CD4-positive, alpha-beta T cell treated with Interleukin-17A for 4 hours (primary cell): ENCODE data around the gene WDR6.

Source experiments
- DNase-seq: peaks from one replicate; pipeline ENCODE4 v3.0.0-alpha.2; 2020; ENCODE audit warnings: mixed read lengths

The WDR6 gene, protein sequence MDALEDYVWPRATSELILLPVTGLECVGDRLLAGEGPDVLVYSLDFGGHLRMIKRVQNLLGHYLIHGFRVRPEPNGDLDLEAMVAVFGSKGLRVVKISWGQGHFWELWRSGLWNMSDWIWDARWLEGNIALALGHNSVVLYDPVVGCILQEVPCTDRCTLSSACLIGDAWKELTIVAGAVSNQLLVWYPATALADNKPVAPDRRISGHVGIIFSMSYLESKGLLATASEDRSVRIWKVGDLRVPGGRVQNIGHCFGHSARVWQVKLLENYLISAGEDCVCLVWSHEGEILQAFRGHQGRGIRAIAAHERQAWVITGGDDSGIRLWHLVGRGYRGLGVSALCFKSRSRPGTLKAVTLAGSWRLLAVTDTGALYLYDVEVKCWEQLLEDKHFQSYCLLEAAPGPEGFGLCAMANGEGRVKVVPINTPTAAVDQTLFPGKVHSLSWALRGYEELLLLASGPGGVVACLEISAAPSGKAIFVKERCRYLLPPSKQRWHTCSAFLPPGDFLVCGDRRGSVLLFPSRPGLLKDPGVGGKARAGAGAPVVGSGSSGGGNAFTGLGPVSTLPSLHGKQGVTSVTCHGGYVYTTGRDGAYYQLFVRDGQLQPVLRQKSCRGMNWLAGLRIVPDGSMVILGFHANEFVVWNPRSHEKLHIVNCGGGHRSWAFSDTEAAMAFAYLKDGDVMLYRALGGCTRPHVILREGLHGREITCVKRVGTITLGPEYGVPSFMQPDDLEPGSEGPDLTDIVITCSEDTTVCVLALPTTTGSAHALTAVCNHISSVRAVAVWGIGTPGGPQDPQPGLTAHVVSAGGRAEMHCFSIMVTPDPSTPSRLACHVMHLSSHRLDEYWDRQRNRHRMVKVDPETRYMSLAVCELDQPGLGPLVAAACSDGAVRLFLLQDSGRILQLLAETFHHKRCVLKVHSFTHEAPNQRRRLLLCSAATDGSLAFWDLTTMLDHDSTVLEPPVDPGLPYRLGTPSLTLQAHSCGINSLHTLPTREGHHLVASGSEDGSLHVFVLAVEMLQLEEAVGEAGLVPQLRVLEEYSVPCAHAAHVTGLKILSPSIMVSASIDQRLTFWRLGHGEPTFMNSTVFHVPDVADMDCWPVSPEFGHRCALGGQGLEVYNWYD

DNA sequence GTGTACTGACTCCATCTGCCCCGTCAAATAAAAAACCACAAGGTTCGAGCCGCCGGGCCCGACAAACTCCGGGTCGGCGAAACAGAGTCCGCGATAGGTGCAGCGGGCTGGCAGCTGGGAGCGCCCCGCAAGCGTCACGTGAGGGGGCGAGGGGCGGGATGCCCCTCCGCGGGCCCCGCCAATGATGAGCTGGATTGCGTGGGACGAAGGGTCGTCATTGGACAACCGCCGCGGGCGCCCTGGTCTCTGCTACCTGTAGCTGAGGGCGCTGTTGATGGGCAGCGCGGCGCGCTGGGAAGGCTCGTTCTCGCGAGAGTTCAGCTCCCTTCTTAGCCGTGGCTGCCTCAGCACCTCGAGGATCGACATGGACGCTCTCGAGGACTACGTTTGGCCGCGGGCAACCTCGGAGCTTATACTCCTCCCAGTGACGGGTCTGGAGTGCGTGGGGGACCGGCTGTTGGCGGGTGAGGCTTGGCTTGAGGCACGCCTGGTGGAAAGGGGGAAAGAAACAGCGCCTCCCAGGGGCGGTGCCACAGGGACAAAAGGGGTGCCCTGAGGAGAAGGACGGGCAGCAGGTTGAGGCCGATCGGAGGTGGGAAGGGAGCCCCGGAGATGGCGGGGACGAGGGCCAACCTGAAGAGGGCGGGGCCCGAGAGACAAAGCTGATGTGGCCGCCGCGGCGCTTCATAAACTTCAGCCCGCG lies at the start of gene WDR6:
Gene WDR6, plus strand, starts transcription at position 324 of the 703 bp plus-strand sequence. Its CDS starts 41 bp downstream, at position 365.
- DNase-seq = peak; percentile 98

DNA sequence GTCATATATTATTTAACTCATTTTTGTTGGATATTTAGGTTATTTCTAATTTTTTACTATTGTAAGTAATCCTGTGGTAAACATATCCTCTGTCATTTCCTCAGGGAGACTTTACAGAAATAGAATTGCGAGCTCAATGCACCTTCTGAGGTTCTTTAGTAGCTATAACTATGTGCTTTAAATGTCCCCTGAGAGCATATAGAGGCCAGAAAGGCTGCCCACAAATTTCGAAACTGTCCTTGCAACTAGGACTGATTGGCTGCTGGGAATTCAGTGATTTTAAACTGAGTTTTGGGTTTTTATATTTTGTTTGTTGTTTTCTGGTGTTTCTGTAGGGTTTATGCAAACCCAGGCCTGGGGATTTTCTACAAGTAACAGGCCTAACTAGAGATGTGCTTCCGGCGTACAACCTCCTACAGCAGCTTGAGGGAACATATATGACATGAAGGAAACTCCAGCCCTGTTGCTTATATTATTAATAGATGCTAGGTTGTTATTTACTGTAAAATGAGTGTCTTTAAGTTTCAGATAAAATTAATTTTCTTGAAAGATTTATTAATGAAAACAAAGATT lies 46.3 kb upstream of the WDR6 start:
- no peak for DNase-seq

DNA sequence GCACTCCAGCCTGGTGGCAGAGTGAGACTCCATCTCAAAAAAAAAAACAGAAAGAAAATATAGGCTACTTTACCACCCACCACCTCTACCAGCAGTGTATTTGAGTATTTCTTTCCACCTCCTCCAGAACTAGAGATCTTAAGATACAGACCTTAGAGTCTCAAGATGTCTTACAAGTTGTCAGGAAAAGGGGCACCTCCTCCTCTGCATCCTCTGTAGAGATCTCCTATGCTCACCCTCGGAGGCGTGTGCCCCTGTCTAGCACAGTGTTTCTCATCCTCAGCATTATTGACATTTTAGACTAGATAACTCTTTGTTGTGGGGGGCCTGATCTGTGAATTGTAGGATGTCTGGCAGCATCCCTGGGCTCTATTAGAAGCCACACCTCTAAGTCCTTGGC lies 44.9 kb upstream of the WDR6 start:
- DNase-seq = no peak

DNA sequence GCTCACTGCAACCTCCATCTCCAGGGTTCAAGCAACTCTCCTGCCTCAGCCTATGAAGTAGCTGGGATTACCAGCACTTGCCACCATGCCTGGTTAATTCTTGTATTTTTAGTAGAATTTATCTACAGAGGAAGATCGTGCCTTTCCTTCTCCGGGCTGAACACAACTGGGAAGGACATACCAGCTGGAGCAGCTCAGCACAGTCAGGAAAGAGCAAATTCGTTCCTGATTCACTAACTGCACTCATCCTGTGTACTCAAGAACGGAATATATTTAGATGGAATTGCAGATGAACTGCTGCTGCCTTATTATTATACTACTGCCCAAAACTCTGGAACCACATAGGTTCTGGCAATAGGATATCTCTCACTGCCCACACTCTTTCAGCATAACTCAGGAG lies 44.3 kb upstream of the WDR6 start:
- DNase-seq = no peak

DNA sequence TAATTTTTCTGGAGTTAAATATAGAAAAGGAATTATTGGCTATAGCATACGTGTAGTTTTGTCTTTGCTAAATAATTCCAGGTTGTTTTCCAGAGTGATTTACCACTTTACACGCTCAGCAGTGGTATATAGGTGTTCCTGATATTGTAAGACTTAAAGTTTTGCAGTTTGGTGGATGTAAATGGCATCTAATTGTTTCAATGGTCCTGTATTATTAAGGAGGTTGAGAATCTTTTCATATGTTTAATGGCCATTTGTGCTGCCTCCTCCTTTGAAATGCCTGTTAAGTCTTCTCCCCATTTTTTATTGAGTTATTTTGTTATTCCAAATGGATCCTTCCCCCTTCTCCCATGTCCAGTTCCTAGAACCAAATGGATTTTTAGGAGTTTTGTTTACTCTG lies 43.6 kb upstream of the WDR6 start:
- no peak for DNase-seq

DNA sequence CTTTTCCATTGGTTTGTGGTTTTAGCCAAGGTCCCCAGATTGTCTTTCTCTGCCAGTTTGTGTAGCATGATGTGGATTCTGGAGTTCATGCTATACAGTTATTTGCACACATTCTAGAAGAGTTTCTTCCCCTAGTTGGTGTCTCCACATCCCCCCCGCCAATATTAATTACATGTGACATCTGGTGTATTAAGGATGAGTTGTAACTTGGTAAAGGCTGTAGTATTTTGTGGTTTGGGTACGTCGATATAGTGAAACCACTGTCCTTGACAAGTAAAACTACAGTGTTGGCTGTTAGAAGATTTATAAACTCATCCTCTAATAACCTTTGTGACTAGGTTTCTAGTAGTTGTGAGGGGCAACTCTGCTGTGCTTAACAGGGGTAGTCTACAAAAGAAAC lies 40.8 kb upstream of the WDR6 start:
- DNase-seq = no peak

DNA sequence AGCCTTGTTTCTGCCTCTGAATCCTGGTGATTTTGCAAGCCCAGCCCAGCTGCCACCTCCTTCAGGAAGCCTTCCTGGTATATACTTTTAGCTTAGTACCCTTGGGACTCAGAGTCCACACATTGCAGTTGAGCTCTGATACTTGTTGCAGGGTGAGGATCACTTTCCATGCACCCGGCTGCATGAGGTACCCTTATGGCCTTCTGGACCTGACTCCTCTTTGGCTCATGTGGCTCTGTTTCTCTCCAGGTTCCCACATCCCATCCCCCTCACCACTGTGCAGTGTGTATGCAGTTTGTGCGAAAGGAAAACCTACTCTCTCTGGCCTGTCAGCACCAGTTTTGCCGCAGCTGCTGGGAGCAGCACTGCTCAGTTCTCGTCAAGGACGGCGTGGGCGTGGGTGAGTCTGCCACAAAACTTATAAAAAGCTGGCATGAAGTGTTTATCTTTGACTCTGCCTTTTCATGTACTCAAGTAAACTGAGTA lies 40.3 kb upstream of the WDR6 start:
- DNase-seq = peak; percentile 15

DNA sequence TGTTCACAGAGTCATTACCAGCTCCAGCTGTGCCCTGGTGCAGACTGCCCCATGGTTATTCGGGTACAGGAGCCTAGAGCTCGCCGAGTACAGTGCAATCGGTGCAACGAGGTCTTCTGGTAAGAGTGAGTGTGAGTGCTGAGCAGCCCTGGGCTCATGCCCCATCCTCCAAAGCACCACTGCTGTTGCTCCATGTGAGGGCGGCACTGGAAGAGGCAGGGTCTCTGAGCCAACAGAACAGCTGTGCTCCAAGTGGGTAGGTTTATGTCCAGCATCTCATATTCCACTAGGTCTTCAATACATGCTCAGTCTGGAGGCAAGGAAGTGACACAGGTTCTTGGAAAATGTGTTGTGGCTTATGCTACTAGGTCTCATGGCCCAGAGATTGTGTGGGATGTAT lies 36.6 kb upstream of the WDR6 start:
- no peak for DNase-seq

DNA sequence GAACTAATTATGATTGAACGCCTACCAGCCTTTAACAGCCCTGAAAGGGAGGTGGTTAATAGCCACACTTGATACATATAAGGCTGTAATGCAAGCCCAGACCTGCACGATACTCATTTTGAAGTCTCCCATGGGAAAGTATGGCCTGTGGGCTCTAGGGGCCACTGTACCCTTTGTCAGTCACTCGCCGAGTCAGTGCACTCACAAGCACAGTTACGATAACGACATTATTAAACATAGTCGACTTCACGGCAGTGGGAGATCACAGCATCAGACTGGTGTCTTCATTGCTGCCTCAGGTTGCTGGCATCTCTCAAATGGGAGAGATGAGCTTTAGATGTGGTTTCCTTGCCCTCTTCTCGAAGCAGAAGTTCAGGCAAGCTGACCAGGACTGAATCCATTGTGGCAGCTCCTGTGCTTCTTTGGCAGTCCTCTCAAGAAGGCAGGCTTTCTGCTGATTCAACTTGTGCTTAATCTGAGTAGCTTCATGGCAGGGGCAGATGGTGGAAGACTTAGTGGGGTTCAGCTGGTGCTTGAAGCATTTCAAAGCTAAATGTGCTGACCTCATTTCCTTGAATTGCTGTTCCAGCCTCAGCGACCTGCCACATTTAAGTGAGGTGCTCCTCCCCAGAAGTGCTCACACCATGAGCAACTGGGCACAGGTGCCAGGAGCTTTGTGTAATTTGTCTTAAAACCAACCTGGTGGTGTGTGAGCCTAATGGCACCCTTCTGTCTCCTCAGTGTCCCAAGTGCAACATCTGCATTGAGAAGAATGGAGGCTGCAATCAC lies 32.9 kb upstream of the WDR6 start:
- no peak for DNase-seq

DNA sequence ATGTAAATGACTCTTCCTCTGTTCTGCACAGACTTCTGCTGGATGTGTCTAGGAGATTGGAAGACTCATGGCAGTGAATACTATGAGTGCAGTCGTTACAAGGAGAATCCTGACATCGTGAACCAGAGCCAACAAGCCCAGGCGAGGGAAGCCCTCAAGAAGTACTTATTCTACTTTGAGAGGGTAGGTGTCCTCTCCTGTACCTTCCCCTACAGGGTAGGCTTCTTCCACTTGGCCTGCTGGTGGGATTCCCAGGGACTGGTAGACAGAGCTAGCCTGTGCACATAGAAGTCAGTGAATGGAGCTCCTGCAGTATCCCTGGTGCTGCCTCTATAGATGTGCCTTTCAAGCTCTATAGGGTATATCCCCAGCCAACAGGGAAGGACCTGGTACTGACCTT lies 27.7 kb upstream of the WDR6 start:
- no peak for DNase-seq

DNA sequence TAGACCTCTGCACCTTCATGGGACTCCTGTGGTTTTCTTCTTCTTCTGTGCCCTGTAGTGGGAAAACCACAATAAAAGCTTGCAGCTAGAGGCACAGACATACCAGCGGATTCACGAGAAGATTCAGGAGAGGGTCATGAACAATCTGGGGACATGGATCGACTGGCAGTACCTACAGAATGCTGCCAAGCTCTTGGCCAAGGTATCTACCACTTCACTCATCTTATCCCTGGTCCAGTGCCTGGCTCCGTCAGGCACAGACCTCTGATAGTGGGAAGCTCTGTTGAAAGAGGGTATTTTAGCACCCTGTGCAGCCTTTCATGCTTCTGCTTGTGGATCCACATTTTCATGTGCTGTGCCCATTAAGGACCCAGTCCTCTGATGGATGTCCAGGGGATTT lies 26.9 kb upstream of the WDR6 start:
- no peak for DNase-seq

DNA sequence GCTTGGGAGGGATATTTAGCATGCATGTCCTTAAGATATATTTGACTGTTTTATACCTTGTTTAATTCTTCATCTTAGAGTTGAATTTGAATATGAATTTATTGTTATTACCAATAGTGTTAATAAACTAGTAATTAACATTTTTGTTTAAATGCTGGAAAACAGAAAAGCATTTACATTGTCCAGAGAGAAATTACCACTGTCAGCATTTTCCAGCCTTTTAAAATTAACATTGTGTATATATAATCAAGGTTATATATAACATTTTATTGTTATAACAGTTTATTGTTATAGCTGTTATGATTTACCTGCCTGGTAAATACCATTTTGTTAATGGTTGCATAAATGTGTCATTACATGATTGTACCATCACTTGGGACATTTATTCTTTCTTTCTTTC lies 25.2 kb upstream of the WDR6 start:
- no peak for DNase-seq

DNA sequence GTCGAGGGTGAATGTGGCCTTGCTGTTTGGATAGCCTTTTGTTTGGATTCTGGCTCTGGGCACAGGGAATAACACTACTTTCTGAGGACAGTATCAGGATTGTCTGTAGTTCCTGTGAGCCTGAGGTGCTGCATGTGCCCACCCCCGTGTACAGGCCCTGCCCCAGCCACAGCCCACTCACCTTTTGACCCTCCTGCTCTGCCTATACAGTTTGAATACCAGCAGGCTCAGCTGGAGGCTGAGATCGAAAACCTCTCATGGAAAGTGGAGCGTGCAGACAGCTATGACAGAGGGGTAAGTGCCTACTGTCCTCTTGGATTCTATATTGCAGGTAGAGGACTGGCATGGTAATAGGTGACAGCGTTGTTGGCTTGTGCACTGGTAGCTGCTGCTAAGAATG lies 24.5 kb upstream of the WDR6 start:
- no peak for DNase-seq

DNA sequence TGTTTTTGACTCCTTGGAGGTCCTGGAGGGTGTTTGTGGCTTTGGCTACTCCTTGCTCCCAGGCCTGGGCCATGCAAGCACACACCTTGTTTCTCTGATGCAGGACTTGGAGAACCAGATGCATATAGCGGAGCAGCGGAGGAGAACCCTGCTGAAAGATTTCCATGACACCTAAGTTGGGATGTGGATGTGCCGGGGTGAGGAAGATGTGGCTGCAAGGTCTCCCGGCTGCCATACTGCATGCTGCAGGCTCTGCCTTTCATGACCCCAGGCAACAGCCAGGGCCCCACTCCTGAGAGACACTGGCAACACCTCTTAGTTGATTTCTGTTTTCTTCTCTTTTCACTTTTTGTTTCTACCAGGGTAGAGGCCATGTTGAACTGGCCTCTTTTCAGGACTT lies 24.1 kb upstream of the WDR6 start:
- DNase-seq = no peak

DNA sequence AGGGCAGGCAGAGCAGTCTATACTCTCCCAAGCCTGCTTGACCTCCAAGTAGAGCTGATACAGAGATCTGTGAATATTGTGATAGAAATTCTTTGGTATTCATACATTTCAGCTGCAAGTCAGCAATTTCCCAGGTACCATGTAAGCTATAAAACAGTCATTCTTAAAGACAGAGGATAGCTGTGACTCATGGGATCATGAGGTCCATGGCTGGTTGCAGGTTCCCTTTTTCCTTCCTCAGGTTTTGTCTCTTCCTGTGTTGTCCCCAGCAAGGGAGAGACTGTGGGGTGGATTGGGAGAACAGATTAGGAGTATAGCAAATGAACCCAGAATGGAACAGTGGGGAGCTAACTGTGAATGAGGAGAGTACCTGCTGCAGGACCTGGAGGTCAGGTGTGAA lies 22.5 kb upstream of the WDR6 start:
- no peak for DNase-seq

DNA sequence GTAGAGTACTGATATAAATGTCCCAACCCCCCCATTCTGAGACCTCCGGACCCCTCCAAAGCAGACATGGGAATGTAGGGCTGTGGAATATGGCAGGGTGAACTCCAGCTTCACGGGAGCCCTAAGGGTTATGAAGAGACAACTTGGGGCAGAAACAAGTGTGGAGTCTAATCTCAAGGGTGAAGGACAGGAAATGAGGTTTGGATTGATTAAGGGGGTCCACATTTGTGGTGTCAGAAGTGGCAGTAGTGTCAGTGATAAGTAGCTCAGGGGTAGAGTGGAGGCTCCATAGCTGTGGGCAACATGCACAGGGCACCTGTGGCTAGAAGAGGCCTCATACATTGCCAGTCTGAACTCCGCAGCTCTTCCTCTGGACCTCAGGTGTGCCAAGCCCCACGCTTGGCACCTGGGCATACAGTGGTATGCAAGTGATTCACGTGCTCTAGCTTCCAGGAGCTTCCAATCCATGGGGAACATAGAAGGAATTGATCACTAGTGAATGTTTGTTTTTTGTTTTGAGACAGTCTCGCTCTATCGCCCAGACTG lies 21.3 kb upstream of the WDR6 start:
- no peak for DNase-seq

DNA sequence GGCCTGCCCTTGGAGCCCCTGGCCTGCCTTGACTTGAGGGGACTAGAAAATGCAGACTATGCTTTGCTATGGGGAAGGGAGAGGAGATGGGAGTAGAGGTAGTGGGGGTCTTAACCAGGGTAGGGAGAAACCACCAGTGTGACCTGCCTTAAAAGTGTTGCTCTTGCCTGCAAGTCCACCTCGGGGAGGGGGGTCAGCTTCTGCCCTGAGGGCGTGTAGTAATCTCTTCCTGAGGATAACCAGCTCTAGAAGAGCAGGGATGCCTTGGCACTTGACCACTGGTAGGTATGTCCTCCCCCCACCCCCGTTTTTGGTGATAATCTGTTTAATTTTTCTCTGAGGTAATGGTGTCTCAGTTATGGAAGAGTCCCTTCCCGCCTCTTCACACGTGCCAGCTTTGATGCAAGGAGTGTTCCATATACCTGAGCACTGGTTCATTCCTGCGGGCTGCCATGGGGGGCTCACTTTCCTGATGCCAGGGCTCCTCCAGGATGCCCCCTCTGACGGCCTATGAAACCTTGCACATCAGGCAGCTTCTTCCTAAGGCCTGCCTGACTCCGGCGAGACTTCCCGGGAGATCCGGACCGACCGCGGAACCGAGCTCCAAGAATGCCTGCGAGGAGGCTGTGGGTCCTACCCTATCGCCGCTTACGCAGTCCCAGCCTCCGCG lies 17.9 kb upstream of the WDR6 start:
- DNase-seq = no peak

DNA sequence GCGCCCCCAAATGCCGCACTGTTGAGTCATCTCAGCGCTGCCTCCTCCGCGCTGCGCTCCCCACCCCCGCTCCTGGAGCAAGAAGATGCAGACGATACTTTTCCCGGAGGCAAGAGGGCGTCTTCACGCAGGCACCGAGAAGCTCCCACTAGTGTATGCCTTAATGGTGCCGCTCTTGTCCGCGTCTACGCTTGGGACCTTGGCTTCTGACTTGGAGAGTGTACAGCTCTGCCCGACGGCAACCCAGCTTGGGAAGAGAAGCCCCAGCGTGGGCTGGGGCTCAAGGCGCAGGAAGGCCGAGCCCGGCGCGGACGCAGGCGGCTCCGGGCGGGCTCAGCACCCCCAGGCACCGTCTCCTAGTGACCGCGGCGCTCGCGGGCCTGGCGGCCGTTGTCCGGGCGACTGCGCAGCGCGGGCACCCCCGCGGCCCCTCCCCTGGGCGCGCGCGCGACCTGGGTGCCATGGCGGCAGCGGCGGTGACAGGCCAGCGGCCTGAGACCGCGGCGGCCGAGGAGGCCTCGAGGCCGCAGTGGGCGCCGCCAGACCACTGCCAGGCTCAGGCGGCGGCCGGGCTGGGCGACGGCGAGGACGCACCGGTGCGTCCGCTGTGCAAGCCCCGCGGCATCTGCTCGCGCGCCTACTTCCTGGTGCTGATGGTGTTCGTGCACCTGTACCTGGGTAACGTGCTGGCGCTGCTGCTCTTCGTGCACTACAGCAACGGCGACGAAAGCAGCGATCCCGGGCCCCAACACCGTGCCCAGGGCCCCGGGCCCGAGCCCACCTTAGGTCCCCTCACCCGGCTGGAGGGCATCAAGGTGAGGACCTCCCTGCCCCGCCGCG lies 17.2 kb upstream of the WDR6 start, which contains the start of gene P4HTM:
Gene P4HTM, plus strand, starts transcription at position 446 of the 840 bp plus-strand sequence. Its CDS starts 16 bp downstream, at position 462.
- DNase-seq = peak; percentile 89

DNA sequence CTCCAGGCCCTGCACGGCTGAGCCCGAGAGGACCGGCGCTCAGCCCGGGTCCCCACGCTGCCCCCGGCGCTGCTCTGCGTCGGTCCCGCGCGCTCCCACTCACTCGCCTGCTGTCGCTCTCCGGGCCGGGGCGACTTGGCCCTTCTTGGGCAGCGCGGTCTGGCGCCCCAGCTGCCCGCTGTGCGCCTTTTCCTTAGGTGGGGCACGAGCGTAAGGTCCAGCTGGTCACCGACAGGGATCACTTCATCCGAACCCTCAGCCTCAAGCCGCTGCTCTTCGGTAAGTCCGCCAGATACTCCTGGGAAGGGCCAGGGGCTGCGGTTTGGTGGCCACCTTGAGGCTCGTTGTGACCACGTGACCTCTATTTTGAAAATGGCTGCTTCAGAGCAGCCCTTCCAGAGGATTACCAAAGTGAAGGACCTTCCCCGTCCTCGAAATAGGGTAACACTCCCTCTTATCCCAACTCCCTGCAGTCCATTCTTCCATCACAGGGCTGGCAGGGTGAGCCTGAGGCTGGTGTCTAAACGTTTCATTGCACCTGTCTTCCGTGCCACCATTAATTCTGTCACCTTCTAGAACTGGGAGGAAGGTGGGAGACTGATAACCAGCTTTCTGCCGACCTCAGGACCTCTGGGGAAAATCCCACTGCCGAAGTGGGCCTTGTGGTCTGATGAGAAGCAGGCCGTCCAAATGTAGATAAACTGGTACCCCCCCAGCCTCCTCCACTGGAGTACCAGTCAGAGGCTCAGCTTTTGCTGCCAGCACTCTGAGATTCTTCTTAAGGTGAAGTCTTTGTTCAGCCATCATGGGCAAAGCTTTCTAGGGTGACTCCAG lies 16.3 kb upstream of the WDR6 start:
- DNase-seq = peak; percentile 32
